HG03108 (cell line): ENCODE results near the gene SEMA7A.

Source experiments
- ATAC-seq: cut with Tn5 transposase; IDR thresholded peaks from one replicate; pipeline ENCODE4 v1.9.1; 2021; ENCODE audit warnings: moderate library complexity; ENCODE audit not compliant: unreplicated experiment

Gene SEMA7A

DNA sequence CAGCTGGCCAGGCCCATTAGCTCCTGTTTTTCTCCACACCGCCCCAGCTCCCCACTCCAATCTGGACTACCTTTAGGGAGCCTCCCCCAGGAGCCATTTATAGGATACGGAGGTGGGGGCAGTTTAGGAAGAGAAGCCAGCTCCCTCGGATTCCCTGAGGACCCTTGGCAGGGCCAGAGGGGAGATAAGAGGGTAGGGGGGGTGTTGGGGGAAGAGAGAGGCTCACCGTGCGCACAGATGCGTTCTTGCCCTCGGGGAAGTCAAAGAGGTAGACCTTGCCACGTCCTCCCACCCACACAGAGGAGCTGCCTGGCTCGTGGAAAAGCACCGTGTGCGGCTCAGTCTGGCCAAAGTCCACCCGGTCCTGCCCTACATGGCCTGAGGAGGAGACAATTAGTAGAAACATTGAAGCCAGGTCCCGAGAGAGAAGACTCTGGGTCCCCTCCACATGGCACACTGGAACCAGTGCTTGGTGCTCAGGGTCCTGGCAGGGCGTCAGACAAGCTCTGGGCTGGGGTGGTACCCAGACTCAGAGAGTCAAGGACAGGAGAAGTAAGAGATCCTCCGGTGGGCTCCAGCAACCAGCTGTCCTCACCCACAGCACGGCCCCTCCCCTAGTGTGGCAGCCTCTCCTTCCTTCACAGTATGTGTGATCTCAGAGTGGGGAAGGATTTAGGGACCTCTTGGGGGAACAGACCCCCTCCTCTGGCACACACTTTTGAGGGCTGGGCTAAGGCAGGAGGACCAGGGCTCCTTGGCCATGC lies 15.0 kb downstream of the SEMA7A start:
- ATAC-seq = no peak

DNA sequence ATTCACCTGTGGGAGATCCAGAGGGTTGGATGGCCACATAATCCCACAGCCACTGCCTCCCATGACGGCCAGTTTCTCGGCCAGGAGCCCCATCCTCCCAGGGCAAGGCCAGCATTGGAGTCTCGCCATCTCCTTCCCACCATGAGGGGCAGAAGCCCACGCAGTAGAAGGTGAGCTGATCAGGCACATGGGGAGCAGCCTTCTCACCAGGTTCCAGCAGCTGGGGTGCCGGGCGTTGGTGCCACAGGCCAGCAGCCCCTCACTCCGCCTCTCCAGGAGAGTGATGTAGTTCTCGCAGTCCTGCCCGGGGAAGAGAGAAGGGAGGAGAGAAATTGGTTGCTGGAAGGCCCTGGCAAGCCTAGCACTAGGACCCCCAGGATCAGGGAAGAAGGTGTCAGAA lies 16.1 kb downstream of the SEMA7A start:
- ATAC-seq = no peak

DNA sequence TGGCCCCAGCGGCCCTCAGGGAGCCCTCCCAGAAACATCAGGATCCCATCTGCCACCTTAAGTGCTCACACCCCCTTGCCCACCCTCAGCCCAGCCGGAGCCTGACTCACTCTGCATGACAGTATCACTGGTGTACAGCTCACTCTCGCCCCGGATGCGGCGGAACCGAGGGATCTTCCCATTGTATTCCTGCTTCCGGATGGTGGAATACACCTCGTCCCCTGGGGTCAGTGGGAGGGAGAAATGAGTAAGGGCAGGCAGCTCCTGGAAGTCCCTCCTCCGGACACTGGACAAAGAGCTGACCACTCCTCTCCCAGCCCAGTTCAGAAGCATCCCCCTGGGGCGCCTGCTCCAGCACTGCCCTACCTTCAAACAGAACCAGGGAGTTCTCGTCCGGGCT lies 16.5 kb downstream of the SEMA7A start:
- no peak for ATAC-seq

DNA sequence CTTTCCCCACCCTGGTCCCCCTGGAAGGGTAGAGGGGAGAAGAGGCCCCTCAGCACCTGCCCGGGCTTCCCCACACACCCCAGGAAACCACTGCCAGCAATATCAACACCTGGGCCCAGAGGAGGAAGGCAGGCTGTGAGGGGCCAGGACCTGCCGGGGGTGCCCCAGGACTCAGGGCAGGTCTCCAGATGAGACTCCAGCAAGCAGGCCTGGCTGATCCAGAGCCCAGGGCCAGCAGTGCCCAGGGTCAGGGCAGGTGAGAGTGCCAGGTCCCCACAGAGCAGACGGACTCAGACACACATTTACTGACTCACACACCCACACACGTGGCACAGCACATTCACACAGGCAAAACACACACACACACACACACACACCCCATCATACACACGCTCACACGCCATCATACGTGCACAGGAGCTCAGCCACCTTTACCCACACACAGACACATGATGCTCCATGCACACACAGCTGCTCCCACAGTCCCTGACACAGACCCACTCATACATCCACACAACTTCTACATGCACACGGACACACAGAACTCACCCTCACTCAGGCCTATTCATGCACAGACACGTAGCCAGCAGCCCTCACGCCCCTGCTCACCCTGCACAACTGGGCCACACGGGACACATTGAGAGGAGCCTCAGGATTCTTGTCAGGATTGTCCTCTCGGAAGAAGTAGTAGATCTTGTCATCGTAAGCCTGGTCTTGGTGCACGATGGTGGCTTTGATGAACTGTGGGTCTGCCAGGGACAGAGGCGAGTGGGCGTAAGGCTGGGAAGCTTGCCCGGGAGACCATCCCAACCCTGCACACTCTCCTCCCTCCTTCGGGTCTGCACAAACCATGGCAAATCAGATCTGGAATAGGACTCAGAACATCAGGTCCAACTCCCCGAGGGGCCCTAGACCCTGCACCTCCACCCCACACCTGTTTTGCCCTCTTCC lies 17.5 kb downstream of the SEMA7A start:
- no peak for ATAC-seq

DNA sequence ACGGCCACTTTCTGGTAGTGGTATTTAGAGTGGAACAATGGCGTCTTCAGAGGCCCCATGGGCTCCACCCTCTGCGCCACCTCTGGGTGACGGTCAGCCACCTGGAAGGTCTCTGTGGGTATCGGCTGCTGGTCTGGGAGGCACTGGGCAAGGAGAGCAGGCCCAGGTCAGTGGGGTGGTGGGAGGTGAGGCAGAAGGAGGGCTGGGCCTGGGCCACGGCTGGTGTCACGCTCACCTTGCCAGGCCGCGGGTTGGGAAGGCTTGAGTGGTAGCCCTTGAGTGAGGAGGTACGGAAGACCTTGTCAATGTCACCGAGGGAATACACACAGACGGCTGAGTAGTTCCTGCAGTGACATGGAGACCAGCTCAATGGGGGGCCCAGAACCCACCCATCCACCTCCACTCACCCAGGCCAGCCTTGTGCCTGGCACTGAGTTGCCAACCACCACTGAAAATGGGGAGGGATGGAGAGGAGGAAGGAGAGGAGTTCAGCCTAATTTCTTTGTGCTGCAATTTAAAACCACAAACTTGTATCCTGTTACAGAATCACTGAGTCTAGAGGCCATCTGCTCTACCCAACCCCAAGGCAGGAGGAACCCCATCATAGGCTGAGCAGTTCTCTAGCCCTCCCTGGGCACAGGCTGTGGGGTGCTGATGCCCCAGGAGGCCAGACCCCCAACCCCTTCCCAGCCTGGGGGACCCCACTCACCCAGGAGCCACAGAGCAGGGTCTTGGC lies 19.0 kb downstream of the SEMA7A start:
- ATAC-seq = no peak

DNA sequence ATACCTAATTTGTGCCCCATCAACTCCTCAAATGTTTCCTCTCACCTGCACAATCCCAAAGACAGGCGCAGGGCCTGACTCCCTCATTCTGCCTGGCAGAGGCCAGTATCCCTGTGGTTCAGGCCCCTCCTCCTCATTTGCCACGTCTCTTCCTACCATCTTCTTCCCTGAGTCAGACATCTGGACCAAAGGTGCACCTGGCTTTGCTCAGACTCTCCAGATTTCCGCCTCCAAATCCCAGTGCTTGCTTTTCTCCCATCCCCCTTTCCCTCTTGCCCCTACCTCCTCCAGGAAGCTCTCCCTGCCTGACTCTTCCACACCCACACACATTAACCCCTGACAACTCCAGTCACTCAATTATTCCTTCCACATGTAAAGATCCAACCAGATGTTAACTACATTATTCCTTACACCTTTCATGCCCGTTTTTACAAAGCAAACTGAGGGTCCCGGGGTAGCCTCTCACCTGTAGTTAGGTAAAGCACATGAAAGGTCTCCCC lies 19.6 kb downstream of the SEMA7A start:
- no peak for ATAC-seq

DNA sequence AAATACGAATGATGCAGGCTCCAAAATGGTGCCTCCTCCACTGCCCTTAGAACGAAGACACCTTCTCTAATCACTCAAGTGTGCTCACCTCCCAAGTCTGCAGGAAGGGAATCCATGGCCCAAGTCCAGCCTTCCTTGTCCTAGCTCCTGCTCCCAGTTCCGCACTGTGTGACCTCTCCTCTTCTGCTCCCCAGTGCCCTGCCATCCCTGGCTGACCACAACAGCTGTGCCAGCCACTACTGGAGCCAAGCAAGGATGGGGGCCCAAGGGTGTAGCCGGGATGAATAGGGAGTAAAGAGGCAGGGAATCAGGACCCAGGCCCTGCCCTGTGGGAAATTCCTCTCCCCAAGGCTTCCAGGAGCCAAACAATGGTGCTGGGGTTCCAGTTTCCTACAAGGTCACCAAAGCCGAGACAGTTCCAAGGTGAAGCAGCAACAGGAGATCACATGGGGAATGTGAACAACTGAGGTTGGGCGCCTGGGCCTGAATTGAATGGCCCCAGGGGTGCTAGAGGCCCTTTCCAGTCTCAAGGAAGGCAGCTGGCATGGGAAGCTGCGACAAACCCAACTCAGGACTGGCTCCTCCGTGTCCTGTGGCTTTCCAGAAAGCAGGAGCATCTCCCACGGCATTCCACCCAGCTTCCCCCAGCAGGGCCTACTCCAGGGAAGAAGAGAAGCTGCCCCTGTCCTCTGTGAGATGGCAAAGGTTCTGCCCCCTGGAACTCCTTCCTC lies 20.2 kb downstream of the SEMA7A start:
- ATAC-seq = no peak

DNA sequence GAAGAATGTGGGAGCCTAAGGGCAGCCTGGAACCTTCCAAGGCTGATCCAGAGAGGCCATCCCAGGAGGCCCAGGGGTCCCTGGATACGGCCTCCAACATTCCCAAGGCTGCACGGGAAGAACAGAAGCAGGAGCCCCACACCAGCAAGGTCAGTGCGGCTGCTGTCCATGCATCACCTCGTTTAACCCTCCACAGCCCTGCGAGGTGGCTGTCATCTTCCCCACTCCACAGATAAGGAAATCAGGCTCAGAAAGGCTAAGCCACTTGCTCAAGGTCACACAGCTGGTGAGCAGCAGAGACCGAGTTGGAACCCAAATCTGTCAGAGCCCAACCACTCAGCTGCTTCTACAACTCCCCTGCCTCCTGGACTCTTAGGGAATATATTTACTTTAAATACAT lies 21.6 kb downstream of the SEMA7A start:
- no peak for ATAC-seq

DNA sequence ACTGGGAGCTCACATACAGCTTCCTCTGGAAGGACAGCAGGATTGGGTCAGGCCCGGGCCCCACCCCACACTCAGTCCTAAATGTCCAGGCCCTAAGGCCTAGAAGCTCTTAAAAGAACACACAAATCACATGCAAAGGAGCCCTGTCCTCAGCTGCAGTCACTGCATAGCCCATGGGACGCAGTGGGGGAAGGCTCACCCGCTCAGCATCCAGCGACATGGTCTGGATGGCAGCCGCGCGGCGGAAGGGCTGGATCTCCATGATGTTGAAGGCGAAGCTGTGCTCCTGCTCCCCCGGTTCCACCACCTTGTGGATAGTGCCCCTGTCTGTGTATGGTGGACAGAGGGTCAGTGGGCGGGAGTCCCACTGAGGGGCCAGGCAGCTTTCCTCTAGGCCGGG lies 22.1 kb downstream of the SEMA7A start:
- no peak for ATAC-seq

DNA sequence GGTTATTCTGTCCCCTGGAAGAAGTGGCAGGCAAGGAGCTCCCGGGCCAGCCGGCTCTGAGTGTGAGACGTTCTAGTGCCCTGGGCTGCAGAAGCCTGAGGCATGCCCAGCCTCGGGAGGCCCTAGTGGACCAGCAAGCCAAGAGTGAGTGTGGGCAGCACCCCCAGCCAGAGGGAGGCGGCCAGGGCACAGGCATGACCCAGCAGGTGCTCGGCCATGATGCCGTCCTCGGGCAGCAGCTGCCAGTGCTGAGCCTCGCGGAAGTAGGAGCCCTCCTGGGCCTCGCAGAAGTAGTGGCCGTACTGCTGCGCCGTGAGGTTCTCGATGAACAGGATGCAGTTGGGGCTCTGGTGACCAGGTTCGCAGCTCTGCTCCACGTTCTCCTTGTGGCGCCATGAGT lies 23.3 kb downstream of the SEMA7A start:
- ATAC-seq = no peak

DNA sequence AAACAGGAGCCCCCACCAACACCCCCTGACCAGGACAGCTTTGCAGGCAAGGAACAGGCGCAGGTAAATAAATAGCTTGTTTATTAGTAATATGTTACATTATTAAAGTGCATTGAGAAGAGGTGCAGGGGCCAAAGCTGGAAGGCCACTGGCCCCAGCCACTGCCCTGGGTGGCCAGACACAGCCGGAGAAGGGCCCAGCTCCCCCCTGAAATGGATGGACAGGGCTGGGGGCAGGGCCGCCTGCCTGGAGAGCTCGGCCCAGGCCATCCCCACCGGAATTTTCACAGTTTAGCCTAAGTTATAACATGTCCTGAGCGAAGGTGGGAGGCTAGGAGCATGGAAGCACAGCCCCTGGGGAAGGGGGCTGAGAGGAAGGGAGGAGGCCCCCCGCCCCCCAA lies 24.5 kb downstream of the SEMA7A start:
- no peak for ATAC-seq

DNA sequence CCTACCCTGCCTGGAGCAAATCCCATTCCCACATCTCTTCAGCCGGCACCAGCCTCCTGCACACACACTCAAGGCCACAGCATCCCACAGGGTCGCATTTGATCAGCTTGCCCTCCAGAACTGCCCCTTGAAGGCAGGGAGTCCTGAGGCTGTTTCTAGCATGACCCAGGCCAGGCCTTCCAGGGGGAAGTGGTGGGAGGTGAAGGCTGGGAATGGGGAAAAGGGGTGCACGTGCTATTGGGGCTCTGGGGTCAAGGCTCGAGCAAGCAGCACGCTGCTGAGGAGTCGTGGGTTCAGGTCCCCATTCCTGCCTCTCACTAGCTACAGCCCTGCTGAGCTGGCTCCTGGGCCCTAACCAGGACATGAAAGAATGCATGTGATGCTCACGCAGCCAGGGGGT lies 24.9 kb downstream of the SEMA7A start:
- no peak for ATAC-seq

DNA sequence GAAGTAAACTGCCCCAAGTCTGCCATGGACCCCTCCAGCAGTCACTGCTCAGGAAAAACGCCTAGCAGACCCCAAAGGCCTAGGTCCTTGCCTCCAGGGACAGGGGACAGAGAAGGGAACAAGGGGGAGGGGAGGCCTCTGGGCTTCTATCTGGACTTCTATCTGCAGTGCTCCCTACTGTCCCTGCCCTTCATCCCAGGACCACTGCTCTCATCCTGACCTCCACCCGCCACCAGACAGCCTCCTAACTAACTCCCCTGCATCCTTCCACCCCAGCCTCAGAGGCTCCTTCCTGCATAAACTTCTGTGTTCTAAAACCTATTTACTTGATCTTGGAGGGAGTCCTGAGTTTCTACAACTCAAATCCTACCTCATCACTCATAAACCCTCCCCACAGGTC lies 25.4 kb downstream of the SEMA7A start:
- ATAC-seq = no peak

DNA sequence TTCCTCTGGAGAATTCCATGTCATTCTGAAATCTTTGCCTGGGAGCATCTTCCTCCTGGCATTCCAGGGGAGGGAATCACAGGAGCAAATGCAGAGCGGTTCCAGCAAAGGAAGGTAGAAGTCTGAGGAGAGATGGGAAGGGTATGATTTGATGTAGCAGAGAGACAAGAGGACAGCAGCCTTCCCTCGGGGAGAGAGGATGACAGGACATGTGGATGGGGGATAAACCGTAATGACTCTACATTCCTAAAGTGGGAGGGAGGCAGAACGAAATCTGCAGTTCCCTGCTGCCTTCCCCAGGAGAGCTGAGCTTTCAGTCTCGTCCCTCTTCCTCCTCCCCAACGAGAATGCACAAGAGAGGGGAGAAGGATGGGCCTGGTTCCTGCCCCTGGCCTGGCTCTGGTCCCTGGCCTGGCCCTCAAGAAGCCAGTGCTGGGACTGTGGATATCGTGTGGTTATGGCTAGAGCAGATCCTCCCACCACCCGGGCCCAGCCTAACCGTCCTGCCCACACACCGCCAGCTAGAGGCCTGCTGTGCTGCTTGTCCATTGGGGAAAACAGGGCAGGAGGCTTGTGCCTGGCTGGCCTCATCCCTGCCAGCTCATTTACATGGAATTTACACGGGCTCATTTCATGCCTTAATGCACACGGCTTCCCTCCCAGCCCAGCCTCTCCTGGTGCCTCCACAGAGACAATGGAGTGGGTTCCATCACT lies 26.6 kb downstream of the SEMA7A start:
- no peak for ATAC-seq

DNA sequence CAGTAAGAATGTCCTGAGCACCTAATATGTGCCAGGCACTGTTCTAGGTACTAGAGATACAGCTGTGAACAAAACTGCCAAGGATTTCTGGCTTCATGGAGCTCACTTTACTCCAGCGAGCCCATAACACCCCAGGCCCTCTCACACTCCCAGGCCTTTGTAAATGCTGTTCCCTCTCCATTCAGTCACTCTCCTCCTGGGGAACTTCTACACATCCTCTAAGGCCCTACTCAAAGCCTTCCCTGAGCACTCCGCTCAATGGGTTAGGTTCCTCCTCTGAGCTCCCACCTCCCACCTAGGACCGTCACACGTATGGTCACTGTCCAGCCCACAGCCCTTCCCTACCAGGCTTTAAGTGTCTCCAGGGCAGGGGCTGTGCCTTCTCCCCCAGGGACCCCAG lies 27.2 kb downstream of the SEMA7A start:
- no peak for ATAC-seq

DNA sequence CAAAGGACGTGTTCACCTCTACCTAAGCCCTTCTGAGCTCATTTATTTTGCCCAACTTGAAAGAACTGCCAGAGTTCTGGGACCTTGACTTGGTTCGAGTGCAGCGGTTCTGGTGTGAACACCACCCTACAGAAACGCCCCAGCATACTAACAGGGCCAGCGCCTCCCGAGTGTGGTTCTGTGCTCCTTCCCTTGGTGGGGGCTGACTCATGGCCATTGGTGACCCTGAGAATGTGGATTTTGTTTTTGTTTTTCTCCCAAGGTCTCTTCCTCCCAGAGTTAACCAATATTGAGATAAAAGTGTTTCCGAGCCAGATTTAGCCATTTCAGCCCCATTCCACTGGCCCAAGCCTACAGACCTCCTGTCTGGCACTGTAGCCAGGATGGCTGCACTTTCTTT lies 27.9 kb downstream of the SEMA7A start:
- ATAC-seq = no peak

DNA sequence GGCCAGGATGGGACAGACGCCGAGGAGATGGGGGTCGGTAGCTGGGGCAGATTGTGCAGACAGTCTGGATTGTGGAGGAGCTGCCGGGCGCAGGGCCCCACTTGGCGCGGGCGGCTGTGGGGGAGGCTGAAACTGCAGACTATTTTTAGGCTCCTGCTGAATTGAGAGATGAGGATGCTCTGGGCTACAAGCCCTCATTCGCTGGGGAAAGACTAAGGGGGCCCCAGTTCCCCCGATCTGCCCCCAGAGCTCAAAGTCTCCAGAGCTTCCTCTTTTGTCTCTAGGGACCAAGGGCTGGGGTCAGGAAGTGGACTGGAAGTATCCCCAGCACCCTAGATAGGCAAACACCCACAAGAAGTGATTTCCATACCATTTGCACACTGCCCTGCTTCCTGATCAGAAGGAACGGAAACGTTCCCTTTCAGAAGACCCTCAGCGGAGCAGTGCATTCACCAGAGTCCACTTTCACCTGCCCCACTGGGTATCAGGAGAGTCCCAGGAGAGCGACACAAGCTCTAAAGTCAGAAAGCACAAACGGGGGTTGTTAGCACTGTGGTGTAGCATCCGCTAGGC lies 29.7 kb downstream of the SEMA7A start:
- ATAC-seq = peak; percentile 29

DNA sequence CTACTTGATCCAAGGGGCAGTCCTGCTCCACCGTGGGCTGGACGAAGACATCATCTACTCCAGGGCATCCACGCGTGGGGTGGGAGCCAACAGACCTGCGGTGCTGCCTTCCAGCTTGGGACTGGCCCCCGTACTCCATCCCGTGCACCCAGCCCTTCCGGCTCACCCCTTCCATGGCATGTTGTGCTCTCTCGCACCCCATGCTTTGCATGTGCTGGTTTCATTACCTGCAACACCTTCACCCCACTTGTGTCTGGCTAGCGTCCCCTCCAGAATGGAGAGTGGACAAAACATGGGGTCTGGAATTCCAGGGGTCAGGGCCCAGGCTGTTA lies 30.2 kb downstream of the SEMA7A start:
- no peak for ATAC-seq

DNA sequence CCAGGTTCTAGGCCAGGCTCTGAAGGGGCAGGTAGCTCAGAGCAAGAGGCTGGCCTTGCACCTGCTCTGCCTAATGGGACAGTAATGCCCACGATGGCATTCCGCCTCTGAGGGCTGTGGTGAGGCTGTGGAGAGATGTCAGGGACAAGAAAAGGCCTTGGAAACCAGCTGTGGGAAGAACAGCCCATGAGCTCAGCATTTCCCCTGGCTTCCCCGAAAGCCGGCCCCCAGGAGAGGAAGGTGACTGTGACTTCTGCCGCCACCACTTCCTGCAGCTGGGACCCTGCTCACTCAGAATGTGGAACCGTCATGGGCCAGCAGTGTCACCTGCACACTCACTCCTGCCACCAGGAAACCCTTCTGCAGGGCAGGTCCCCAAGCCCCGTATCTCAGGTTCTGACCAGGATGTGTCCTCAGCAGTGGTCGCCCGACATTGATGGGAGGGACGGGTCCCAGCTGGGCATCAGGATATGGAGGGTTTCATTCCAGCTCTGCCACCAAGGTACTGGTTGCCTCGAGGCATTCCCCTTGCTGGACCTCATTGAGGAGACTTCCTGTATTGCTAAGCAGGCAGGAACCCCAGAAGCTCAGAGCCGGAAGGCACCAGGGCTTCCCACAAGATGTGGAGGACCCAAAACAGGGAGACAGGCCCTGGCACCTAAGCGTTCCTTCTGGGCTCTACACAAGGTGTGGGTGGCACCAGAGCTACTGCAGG lies 30.7 kb downstream of the SEMA7A start:
- ATAC-seq = peak; percentile 23
